Hematopoietic multipotent progenitor cell treated with erythropoietin and hydrocortisone succinate and interleukin-3 and kit ligand, for 6 days (in vitro differentiated cells): ENCODE measurements around the gene LASP1NB.
"Not testable (repeated sequence)": the region's sequence is repeated elsewhere in the genome, so short reads cannot be mapped to it uniquely, and the experiment has no call there.

Experiments used
- DNase-seq: peaks from one replicate; pipeline ENCODE4 v3.0.0-alpha.2; 2015

LASP1NB gene

DNA sequence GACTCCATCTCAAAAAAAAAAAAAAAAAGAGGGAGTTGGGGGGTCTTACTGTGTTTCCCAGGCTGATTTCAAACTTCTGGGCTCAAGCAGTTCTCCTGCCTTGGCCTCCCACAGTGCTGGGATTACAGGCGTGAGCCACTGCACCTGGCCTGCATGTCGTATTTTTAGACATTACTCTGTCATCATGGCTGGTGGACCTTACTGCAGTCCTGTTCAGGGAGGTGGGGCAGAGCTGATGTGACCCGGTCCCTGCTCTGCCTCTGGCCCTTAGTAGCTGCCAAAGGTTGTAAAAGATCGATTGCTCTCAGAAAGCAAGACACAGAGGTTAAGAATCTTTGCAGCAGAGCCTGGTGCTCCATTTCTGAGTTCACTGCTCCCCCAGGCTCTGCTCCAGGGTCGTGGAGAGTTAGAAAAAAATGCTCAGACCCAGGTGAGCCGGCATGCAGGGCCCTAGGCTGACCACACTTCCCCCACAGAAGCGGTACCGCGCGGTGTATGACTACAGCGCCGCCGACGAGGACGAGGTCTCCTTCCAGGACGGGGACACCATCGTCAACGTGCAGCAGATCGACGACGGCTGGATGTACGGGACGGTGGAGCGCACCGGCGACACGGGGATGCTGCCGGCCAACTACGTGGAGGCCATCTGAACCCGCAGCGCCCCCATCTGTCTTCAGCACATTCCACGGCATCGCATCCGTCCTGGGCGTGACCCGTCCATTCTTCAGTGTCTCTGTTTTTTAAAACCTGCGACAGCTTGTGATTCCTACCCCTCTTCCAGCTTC, 7.1 kb upstream of the LASP1NB start:
- no peak for DNase-seq

GRCh38 chr17:38918916-38919315, 6.5 kb upstream of the LASP1NB start:
- no peak for DNase-seq

GRCh38 chr17:38919316-38920078, 5.9 kb upstream of the LASP1NB start:
- no peak for DNase-seq

DNA sequence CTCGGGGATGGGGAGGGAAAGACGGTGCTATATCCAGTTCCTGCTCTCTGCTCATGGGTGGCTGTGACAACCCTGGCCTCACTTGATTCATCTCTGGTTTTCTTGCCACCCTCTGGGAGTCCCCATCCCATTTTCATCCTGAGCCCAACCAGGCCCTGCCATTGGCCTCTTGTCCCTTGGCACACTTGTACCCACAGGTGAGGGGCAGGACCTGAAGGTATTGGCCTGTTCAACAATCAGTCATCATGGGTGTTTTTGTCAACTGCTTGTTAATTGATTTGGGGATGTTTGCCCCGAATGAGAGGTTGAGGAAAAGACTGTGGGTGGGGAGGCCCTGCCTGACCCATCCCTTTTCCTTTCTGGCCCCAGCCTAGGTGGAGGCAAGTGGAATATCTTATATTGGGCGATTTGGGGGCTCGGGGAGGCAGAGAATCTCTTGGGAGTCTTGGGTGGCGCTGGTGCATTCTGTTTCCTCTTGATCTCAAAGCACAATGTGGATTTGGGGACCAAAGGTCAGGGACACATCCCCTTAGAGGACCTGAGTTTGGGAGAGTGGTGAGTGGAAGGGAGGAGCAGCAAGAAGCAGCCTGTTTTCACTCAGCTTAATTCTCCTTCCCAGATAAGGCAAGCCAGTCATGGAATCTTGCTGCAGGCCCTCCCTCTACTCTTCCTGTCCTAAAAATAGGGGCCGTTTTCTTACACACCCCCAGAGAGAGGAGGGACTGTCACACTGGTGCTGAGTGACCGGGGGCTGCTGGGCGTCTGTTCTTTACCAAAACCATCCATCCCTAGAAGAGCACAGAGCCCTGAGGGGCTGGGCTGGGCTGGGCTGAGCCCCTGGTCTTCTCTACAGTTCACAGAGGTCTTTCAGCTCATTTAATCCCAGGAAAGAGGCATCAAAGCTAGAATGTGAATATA, 4.8 kb upstream of the LASP1NB start:
- DNase-seq = no peak

DNA sequence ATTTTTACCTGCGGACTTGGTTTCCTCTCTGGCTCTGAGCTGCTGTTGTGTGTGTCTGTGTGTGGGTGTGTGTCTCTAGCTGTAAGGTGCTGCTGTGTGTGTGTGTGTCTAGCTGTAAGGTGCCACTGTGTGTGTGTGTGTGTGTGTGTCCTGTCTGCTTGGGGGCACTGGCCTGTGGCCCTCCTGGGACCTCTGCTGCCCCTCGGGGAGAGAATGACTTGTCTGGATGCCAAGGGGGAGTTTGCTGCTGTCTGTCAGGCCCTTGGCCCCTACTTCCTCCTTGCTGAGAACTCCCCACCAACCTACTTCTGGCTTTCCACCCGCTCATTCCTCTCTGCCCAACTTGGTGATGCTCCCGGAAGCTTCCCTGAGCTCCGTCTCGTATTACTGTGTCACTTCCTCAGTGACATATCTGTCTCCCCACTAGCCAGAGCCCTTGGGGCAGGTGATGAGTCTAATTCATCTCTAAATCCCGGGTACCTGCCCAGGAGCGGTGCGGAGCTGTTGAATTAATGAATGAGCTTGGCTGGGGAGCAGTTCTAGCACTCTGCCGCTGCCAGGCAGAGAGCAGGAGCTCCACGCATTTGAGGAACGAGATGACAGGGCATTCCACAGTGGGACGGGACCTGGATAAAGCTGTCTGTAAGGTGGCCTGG, 3.5 kb upstream of the LASP1NB start:
- DNase-seq = no peak

DNA sequence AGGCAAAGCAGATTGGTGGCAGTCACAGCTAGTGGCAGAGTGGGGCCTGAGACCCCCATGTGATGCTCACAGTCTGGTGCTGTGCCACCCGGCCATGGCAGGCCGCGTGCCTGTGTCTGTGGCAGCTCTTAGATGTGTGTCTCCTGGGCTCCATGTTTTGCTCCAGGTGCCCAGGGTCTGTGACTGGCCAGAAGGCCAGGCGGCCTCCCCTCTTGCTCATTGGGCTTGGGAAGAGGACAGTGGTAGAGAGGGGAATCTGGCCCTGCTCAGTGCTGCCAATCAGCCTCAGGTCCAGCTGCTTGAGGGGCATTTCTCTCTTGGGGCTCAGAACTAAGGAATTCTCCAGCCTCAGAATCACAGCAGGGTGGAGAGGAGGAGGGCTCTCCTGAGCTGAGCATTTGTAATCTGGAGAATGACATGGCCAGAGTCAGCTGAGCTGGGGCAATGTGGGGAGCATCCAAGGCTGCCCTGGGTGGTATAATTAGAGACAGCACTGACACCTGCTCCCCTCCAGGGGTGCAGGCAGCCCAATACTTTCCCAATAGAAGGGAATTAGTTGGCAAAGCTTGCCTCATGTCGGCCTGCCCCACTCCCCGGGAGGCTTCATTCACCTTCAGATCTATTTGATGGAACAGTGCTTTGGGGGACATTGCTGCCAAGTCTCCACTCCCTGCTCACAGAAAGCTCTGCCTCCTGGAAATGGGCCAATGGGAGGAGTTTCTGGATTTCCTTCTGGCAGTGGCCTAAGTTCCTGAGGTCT, 2.7 kb upstream of the LASP1NB start:
- peak; percentile 55 for DNase-seq

DNA sequence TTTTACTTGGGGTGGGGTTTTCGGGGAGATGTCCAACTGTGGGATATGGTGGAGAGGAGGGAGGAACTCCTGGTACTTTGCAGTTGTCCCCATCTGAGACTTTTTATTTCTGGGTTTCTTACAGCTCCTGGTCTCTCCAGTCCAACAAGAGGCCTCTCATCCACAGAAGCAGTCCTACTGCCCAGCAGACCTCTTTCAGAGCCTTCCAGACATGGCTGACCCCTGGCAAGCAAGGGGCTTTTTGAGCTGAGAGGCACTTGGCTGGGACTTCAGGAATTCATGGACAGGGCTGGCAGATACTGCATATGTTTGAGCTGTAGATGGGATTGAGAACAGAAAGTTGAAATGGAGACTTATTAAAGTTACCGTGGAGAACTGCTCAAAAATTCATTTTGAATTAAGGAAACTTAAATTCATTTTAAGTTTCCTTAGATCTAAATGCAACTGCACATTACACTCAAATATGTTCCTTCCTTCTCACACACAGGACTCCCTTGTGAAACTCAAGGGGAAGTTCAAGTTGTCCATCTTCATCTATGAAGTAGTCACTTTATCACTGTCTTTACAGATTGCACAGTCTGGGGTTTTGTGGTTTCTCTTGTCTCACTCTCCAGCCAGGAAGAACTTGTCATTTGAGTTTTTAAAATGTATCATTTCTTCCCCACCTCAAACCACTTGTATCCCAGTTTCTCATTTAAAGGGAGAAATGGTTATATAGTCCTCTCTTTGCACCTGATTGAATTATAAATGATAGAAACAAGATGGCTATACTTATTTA, 1.1 kb downstream of the LASP1NB start:
- peak; percentile 94 for DNase-seq

- not testable (repeated sequence) for DNase-seq
Measured at GRCh38 chr17:38930782-38931181, 5.4 kb downstream of the LASP1NB start.

GRCh38 chr17:38933962-38934361, 8.5 kb downstream of the LASP1NB start:
- not testable (repeated sequence) for DNase-seq

GRCh38 chr17:38939987-38940386, 14.6 kb downstream of the LASP1NB start:
- DNase-seq = no peak

DNA sequence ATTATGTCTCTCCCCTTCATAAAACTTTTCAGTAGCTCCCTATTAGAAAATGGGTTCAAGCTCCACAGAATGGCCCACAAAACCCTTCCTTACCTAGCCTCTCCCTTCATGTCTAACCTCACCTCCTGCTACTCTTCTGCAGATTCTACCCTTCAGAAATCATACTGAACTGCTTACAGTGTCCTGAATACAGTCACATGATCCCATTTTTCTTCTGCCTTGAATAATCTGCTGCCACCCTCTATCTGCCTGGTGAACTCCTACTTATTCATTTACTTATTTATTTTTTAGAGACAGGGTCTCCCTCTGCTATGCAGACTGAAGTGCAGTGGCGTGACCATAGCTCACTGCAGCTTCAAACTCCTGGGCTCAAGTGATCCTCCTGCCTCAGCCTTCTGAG, 15.0 kb downstream of the LASP1NB start:
- no peak for DNase-seq

GRCh38 chr17:38942696-38943334, 17.4 kb downstream of the LASP1NB start:
- no peak for DNase-seq

GRCh38 chr17:38943607-38944006, 18.2 kb downstream of the LASP1NB start:
- no peak for DNase-seq

GRCh38 chr17:38947189-38947588, 21.8 kb downstream of the LASP1NB start:
- no peak for DNase-seq

- not testable (repeated sequence) for DNase-seq
Measured at GRCh38 chr17:38953800-38954199, 28.4 kb downstream of the LASP1NB start.

DNA sequence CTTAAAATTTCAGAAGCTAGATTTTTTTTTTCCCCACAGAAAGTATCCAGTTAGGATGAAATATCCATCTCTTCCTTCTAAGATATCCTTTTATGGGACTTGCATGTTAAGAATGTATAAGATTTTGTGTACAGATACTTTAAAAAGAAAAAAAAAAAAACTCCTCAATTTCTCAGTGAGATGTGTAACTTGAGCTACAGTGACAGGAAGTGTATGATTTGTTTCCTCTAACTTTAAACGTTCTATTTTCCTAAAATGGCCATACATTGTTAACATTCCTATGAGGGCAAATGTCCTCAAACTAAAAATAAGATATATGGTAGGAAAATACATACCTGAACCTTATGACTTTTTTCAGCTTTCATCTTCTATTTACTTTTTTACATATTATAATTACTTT, 32.9 kb downstream of the LASP1NB start:
- DNase-seq = no peak

- DNase-seq = no peak
Measured at GRCh38 chr17:38958756-38959155, 33.3 kb downstream of the LASP1NB start.

DNA sequence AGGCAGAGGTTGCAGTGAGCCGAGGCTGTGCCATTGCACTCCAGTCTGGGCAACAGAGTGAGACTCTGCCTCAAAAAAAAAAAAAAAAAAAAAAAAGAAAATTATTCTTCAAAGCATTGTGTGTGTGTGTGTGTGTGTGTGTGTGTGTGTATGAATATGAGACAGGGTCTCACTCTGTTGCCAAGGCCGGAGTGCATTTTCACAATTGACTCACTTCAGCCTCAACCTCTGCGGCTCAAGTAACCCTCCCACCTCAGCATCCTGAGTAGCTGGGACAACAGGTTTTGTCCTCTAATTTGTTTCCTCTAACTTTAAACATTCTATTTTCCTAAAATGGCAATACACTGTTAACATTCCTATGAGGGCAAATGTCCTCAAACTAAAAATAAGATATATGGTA, 34.1 kb downstream of the LASP1NB start:
- no peak for DNase-seq

- DNase-seq = no peak
Measured at GRCh38 chr17:38960402-38960801, 35.0 kb downstream of the LASP1NB start.

DNA sequence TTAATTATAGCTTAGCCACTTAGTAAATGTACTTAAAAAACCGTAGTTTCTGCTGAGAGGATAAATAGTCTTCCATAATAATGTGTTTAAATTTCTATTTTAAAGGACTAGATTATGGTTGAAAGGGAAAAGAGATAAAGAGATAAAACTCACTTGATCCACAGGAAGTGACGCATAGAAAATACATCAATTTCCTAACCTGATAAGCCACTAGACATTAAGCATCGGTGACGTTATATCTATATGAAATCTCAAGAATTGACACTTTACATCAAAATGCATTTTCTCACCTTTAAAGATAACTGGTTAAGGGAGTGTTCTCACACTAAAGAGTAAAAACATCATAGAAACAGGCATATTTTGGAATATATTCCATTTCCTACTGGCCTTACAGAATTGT, 36.0 kb downstream of the LASP1NB start:
- DNase-seq = no peak
